ENCODE measurements around the gene UGCG.
"Not testable (repeated sequence)": the region's sequence is repeated elsewhere in the genome, so short reads cannot be mapped to it uniquely, and the experiment has no call there.

Gene UGCG

DNA sequence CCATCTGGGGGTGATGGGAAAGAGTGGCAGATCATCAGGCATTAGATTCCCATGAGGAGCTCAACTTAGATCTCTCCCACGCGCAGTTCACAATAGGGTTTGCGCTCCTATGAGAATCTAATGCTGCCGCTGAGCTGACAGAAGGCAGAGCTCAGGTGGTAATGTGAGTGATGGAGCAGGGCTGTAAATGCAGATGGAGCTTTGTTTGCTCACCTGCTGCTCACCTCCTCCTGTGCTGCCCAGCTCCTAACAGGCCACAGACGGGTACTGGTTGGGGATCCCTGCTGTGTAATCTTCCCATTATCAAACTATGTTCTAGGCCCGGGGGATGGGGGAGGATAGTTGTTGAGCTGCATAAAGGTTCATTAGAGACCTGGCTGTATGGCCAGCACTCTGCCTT lies 58.4 kb downstream of the UGCG start:
- DNase-seq (ENCODE audit: low read depth): no peak

DNA sequence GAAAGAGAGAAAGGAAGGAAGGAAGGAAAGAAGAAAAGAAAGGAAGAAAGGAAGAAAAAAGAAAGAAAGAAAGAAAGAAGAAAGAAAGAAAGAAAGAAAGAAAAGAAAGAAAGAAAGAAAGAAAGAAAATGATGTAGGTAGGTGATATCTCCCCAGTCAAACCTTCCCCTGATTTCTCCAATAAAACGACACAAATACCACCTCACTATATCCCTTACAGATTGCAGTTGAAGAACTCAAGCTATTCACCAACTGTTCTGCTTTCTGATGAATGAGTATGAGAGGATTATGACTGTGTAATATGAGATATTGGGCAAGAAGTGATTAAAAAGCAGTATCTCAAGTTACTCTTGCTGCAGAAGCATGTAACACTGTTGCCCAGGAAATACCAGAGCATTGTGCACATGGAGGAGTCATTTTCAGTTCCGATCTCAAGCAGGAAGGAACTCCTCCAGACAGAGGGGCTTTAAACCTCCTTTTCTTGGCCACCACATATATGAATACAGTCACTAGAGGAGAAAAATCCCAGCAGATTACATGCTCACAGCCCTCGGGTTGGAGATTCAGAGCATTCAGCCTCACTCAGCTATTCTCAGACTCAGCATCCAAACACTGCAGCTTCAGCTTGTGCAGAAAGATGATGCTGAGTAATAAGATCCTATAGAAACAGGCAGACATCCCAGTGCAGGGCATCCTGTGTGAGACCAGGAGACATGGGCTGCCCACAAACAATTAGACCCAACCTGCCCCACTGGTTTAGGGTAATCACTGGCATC lies 61.4 kb downstream of the UGCG start:
- no peak for DNase-seq (ENCODE audit: low read depth)

DNA sequence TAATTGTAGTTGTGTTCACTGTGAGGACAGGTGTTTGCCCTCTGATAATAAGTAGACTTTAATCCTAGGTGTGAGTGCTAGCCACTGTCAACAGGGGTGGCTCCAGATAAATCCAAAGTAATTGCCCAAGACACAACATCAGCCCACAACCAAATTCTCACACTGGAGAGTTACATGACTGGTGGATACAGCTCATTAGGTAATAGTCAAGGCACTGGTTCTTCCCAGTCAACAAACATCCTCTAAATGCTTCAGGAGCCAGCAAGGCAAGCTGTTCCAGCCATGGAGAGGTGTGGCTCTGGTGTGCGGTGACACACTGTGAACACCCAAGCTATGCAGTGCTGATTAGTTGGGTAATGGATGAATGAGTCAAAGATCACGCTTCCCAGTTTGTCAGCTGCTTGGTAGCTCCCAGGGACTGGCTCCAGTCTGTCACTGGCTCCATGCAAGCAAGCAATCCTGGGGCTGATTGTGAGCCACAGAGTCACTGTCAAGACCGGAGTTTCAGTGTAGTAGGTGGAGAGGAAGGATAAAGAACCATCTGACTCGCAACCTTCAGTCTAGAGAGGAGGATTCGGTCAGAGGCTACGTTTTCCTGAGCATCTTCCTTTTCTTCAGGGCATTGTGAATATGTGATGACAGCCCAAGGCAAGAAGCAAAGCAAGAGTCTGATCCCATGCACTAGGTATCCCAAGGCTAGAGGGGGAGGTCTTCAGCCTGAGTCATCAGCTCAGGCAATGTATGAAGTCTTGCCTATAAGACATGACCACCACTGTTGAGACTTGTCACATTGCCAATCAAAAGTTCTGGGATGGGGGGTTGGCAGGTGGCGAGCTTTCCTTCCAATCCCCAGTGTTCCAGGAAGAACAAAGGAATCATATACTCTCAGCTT lies 63.1 kb downstream of the UGCG start:
- no peak for DNase-seq (ENCODE audit: low read depth)

DNA sequence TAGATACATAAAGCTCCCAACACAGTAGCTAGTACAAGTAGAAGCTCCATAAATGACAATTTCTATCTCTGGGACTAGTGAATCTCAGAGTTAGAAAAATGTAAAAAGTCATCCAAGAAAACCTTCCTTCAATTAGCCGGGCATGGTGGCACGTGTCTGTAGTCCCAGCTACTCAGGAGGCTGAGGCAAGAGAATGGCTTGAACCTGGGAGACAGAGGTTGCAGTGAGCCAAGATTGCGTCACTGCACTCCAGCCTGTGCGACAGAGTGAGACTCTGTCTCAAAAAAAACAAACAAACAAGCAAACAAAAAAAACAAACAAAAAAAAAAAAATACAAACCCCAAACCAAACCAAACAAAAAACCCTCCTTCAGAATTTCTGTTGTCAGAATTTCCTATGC lies 63.9 kb downstream of the UGCG start:
- not testable (repeated sequence) for DNase-seq (ENCODE audit: low read depth)

DNA sequence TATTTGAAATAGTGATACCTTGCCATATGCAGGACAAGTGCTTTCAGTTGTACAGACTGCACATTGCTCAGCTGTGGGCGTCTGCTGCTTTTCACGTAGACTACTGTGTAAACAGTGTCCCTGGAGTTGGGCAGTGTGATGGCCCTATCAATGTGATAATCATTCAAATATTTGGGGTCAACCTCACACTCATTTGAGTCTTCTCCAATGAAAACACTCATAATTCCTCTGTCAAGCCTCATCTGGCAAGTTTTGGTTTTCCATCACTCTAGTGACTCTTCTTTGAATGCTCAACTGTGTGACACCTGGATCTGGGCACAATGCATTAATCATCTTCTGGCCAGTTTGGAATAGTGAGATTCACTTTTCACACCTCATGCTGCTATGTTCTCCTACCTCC lies 64.4 kb downstream of the UGCG start:
- DNase-seq (ENCODE audit: low read depth): no peak

DNA sequence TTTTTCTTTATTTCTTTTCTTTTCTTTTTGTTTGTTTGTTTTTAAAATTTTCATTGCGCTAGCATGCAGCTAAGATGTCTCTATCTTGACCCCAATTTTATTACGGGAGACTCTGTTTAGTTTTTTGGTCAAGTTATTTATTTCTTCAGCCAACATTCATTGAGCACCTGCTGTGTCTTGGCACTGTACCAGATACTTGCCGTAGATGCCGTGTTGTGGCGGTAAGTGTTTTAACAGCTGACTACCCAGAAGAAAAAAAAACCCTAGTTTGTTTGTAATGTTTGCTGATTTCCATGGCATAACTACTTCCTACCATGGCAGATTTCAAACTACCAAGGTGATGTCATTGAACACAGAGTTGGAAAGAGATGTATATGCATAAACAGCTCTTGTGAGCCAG lies 65.0 kb downstream of the UGCG start:
- DNase-seq (ENCODE audit: low read depth): no peak

DNA sequence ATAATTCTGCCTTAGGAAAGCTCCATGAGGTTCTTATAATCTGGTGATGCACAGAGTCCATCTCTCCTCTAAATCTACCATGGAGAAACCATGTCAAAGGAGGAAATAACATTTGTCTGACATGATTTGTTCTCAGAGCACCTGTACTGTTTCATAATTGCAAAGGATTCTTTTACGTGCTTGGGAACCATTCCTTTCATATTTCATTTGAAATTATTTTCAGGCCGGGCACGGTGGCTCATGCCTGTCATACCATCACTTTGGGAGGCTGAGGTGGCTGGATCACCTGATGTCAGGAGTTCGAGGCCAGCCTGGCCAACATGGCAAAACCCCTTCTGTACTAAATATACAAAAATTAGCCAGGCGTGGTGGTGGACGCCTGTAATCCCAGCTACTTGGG lies 65.4 kb downstream of the UGCG start:
- DNase-seq (ENCODE audit: low read depth): no peak

DNA sequence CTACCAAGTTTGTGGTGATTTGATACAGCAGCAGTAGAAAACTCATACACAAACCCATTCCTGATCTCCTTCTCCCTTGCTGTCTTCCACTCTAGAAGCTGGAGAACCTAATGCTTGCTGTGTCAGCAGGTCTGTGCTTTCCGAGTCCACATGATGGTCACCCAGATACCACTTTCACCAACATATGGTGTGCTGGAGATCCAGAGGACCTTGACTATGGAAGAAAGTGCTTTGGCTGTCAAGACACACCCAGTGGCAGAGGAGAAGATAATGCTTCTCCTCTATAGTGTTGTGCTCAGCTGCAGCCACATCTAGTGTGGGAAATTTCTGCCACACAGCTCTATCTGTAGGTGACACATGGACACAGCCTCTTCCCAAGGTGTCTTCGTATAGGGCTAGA lies 67.4 kb downstream of the UGCG start:
- DNase-seq (ENCODE audit: low read depth): no peak

DNA sequence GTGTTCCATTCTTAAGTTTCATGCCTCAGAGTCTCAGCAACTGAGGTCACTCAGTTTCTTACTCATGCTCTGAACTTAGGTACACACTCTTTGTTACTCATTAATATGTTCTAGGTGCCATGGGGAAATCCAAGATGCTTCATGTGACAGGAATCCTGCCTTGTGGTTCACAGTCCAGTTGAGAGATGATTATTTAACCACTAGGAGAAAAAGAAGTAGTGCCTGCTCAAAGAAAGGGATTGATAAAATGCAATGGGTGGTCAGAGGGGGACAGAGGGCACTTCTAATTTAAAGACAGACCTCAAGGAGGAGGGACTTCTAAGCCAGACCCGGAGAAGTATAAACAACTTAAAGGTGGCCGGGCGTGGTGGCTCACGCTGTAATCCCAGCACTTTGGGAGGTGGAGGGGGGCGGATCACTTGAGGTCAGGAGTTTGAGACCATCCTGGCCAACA lies 69.0 kb downstream of the UGCG start:
- no peak for DNase-seq (ENCODE audit: low read depth)

DNA sequence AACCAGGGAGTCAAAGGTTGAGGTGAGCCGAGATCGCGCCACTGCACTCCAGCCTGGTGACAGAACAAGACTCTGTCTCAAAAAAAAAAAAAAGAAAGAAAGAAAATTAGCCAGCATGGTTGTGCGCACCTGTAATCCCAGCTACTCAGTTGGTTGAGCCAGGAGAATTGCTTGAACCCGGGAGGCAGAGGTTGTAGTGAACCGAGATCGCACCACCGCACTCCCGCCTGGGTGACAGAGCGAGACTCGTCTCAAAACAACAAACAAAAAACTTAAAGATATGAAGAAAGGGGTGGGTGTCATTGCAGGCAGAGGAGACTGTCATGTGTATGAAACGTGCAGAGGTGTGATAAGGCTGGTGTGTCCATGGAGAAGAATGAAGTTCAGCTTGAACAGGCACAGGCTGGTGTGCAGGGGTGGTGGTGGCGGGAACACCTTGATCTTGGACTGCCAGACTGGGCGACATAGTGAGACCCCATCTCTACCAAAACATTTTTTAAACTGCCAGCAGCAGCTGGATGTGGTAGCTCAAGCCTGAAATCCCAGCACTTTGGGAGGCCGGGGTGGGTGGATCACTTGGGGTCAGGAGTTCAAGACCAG lies 69.6 kb downstream of the UGCG start:
- no peak for DNase-seq (ENCODE audit: low read depth)

DNA sequence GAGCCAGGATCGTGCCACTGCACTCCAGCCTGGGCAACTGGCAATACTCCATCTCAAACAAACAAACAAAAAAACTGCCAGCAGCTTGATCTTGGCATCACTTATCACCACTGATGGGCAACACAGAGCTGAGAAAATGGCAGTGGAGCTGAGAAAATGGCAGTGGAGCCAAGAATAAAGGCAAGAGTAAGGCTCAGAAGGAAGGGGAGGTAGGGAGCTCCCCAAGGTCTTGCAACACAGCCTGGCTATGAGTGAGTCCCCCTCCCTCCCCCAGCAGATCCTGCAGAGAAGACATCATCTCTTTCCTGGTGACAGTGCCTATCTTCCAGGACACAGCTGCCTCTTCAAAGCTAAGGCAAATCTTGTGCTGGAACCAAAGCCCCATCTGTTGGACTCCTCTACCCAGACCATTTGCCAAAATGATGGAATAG lies 70.3 kb downstream of the UGCG start:
- no peak for DNase-seq (ENCODE audit: low read depth)

DNA sequence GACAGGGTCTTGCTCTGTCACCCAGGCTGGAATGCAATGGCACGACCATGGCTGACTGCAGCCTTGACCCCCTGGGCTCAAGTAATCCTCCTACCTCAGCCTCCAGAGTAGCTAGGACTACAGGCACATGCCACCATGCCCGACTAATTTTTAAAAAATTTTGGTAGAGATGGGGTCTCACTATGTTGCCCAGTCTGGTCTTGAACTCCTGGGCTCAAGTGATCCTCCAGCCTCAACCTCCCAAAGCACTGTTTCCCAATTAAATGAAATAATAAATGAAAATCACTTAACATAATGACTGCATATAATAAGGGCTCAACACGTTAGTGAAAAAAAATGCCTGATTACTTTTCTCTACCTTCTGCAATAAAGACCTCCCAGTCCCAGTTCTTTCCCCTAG lies 71.0 kb downstream of the UGCG start:
- DNase-seq (ENCODE audit: low read depth): no peak

DNA sequence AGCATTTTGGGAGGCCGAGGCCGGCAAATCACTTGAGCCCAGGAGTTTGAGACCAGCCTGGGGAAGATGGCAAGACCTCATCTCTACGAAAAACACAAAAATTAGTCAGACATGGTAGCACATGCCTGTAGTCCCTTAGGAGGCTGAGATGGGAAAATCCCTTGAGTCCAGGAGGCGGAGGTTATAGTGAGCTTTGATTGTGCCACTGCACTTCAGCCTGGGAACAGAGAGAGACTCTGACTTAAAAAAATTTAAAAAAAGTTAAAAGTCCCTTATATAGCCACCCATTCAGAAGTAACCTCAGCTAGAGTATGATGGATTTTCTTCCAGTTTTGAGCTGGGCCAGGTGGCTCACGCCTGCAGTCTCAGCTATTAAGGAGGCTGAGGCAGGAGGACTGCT lies 72.4 kb downstream of the UGCG start:
- no peak for DNase-seq (ENCODE audit: low read depth)

DNA sequence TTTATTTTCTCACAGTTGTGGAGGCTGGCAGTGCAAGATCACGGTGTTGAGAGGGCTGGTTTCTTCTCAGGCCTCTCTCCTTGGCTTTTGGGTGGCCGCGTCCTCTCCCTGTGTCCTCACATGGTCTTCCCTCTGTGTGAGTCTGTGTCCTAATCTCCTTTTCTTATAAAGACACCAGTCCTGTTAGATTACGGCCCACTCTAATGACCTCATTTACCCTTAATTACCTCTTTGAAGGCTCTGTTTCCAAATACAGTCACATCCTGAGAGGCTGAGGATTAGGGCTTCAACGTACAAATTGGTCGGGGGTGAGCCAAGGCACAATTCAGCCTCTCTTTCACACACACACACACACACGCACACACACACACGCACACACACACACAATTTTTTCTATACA lies 73.0 kb downstream of the UGCG start:
- no peak for DNase-seq (ENCODE audit: low read depth)

DNA sequence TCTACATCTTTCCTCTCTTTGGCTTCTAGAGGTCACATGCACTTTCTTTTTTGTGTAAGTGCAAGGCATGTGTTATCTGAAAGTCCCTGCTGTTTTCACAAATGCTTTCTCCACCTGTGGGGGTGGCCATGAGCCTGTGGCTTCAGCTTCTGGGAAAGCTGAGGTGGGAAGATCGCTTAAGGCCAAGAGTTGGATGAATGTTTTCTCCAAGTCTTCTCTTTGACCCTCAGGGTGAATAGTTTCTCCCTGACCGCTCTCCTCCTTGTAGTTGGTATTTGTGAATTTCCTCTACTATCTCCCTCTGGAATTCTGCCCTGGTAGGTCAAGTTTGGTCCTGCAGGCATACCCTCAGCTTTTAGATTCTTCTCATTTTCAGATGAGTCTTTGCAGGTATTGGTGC lies 74.2 kb downstream of the UGCG start:
- DNase-seq (ENCODE audit: low read depth): no peak

DNA sequence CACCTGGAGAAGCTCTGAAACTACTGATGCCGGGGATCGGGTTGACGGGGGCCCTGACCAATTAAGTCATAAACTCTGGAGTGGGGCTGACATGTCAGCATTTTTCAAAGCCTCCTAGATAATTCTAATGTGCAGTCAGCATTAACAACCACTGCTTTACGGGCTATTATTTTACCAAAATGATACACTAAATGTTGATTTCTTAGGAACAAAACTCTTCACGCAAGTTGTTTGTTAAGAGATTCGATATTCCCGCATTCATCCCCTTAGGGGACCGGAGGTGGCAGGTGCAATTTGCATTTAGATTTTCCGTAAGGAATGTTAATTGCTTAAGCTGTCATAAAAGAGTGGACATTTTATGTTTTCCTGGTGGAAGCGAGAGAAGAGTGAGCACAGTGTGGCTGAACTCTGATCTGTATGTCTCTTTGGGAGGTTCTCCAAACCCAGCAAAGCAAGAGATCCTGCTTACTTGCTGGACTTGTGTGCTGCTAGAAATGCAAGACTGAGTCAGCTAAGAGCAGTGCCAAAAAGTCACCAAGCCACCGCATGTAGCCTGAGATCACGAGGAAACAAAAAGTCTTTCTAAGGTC lies 77.6 kb downstream of the UGCG start:
- DNase-seq (ENCODE audit: low read depth): no peak

DNA sequence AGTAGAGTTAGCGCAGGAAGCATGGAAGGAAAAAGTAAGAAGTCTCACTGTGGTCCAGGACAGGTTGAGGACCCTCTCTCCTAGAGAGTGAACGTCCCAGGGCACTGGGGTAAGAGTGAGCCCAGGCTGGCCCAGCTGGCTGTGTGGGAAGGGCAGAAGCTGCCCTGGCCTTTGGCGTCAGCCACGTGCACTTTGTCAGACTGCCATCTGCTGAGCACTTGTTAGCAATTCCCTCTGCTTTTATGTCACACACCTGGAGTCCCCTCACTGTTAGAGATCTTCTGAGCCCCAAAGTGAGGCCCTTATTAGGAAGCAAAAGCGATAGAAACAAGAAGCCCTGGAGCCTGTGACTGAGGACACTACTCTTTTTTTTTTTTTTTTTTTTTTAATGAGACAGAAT lies 79.1 kb downstream of the UGCG start:
- peak; percentile 2 for DNase-seq (ENCODE audit: low read depth)

DNA sequence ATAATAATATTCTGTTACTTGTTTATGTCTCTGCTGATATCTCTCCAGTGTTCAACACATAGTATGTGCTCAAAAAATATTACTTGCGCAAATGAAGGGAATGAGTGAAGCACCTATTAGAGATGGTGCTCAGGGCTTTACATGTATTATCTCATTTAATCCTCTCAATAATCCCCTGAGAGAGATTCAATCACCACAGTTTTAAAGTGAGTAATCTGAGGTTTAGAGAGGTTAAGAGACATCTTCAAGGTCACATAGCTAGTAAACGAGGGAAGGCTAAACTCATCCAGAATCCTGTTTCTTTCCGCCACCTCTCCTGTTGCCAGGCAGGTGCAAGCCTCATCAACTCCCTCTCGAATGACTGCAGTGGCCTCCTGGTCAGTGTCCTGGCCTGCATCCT lies 82.0 kb downstream of the UGCG start:
- no peak for DNase-seq (ENCODE audit: low read depth)

DNA sequence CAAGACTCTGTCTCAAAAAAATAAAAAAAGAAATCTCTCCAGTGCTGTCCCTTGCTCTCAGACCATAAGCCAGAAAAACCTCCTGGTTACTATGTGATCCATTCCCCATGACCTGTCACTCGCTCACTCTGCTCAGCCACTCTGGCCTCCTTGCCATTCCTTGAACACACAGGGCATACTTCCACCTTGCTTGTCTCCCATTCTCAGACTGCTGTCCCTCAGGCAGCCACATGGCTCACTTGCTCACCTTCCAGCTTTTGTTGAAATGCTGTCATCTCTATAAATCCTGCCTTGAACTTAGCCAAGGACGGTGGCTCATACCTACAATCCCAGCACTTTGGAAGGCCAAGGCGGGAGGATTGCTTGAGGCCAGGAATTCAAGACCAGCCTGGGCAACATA lies 82.9 kb downstream of the UGCG start:
- no peak for DNase-seq (ENCODE audit: low read depth)

DNA sequence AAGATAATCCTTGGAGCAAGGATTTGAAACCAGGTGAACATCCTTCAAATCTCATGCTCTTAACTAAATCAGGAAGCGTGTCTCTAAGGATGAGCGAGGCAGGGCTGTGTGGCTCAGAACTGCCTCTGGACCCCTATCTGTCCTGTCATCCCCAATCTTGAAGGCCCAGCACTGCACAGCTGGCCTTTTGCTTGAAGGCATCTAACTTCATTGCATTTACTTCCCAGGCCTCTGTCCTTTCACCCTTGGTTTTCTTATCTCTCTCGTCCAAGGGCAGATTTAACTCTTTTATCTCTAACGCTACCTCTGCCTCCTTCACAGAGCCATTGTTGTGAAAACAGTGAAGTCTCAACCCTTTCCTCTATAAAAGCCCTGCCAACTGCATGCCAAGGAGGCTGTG lies 83.8 kb downstream of the UGCG start:
- no peak for DNase-seq (ENCODE audit: low read depth)

DNA sequence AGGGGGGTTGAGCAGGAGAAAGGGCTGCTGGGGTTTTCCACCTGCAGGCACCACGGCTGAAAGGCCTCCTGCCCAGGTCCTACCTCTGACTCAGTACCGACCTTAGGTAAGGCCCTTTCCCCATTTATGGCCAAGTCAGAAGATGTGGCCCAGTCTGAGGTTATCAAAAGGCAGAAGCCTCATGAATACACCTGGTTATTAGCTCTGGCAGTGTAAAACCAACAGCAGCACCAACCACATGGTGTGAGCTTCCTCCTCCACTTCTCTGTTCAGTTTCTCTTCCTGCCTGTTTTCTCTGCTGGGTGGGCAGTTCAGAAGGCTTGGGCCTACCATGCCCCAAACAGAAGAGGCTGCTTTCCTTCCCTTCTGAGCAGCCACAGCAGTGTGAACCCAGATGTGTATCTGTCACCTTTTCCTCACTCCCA lies 86.9 kb downstream of the UGCG start:
- no peak for DNase-seq (ENCODE audit: low read depth)

DNA sequence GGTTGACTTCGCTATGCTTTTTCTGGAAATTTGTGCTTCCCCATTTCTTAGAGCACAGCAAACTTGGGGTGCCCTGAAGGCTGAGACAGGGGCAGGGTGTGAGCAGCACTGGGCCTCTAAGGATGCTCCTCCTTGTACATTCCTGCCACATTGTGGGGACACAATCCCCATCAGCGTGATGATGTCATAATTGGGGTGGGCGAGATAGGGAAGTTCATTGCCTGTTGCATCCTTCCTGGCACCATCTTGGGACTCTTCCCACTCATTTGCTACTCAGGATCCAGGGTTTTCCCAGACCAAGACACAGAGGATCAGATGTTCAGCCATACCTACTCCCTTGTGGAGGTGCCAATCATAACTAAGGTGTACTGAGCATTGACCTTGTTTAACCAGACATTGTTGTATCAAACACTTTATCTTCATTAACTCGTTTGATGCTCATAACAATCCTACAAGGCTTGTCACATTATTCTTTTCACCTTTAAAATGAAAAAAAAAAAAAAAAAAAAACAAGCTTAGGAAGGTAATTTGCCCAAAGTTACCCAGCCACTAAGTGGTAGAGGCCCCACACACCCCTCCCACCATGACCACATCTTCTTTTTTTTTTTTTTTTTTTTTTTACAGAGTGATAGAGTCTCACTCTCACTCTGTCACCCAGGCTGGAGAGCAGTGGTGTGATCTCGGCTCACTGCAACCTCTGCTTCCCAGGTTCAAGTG lies 87.6 kb downstream of the UGCG start:
- DNase-seq (ENCODE audit: low read depth): no peak

All from activated T-helper 1 cell treated with Interleukin-2 at 50 U/mL for 16 hours (primary cell).